Uterus (tissue), 2 donors: ENCODE measurements around the gene DRD2.

Experiments
- CTCF ChIP-seq, 4 experiments: fragments of 200-600 bp in 2 of 4; fragments of 450-650 bp in 2 of 4; sonication (generic) in 2 of 4; IDR thresholded peaks; one replicate each; pipeline ENCODE4 v1.5.1; 2016 to 2019; ENCODE audit warnings: antibody characterized with exemption in 4 of 4, mild to moderate bottlenecking in 2 of 4, moderate library complexity in 1 of 4
- POLR2A ChIP-seq, 2 donors: fragments of 450-650 bp; IDR thresholded peaks; one replicate each; pipeline ENCODE4 v1.6.1; 2016; ENCODE audit warnings: antibody characterized with exemption in 2 of 2, mild to moderate bottlenecking in 1 of 2, moderate library complexity in 1 of 2

GRCh38 chr11:113464416-113464815 lies 10.8 kb downstream of the DRD2 start:
- TF ChIP-seq CTCF (IDR thresholded peaks at IDR 0.05) (no peak), POLR2A (IDR thresholded peaks at IDR 0.05) (no peak)
